OCI-LY7 (cell line): Measurements from ENCODE around the gene FGD3. TPM values are rescaled to one million over a fixed set of nuclear protein-coding genes. Genes with fewer than 3 reads are reported as not detected.

ENCODE experiments used
- BruUV-seq: library from RNA; stranded (reverse); fragments of 400-500 nt; replicated peaks from 2 replicates; lab custom pipeline; 2021; lab: Mats Ljungman, UMichigan
- CTCF ChIA-PET: fragments of 300-600 bp; sonication (Branson Sonifier 250); formaldehyde crosslinking; loops from one replicate; lab custom pipeline; 2022; ENCODE audit warnings: antibody characterized with exemption; ENCODE audit not compliant: unreplicated experiment; lab: Charles Lee
- POLR2A ChIA-PET: fragments of 300-600 bp; sonication (Branson Sonifier 250); formaldehyde crosslinking; loops from one replicate; lab custom pipeline; 2022; ENCODE audit warnings: antibody characterized with exemption; lab: Charles Lee
- DNase-seq: peaks from one replicate; pipeline ENCODE4 v3.0.0-alpha.2; 2015; ENCODE audit warnings: low spot score
- H2AFZ ChIP-seq: fragments of 200-600 bp; sonication (generic), shearing (Covaris generic); 2 replicates; pipeline ENCODE4 v1.6.1; 2014; ENCODE audit warnings: mild to moderate bottlenecking, antibody characterized with exemption, low read length, moderate library complexity
- H3K27ac ChIP-seq: fragments of 200-600 bp; sonication (generic); 2 replicates; pipeline ENCODE4 v1.5.1; 2014; ENCODE audit warnings: mixed run types, low read depth, mild to moderate bottlenecking, moderate library complexity, low read length, inconsistent platforms; ENCODE audit not compliant: poor library complexity, severe bottlenecking
- H3K36me3 ChIP-seq: fragments of 200-600 bp; sonication (generic); 2 replicates; pipeline ENCODE4 v1.6.1; 2014; ENCODE audit warnings: mild to moderate bottlenecking, antibody characterized with exemption, low read length, moderate library complexity, mixed read lengths; ENCODE audit not compliant: insufficient read depth
- H3K4me1 ChIP-seq: fragments of 200-600 bp; sonication (generic); 2 replicates; pipeline ENCODE4 v1.5.1; 2014; ENCODE audit warnings: mild to moderate bottlenecking, low read length; ENCODE audit not compliant: insufficient read depth, poor library complexity, severe bottlenecking
- H3K4me2 ChIP-seq: fragments of 200-600 bp; sonication (generic); 2 replicates; pipeline ENCODE4 v1.6.1; 2014; ENCODE audit warnings: mild to moderate bottlenecking, low read length
- H3K4me3 ChIP-seq: fragments of 200-600 bp; sonication (generic); 2 replicates; pipeline ENCODE4 v1.5.1; 2014; ENCODE audit warnings: mild to moderate bottlenecking, low read depth, low read length; ENCODE audit not compliant: poor library complexity, severe bottlenecking
- H3K79me2 ChIP-seq: fragments of 200-600 bp; sonication (generic); 2 replicates; pipeline ENCODE4 v1.6.1; 2016; ENCODE audit warnings: low read depth, mild to moderate bottlenecking, low read length, moderate library complexity, mixed read lengths; ENCODE audit not compliant: insufficient read depth
- H3K9me2 ChIP-seq: fragments of 200-600 bp; sonication (generic); 2 replicates; pipeline ENCODE4 v1.6.1; 2016; ENCODE audit warnings: mild to moderate bottlenecking, low read length, mixed read lengths; ENCODE audit not compliant: insufficient read depth
- H3K9me3 ChIP-seq: fragments of 200-600 bp; sonication (generic); 2 replicates; pipeline ENCODE4 v1.6.1; 2014; ENCODE audit warnings: mild to moderate bottlenecking, mixed run types, low read length, mixed read lengths
- H4K20me1 ChIP-seq: fragments of 200-600 bp; sonication (generic); 2 replicates; pipeline ENCODE4 v1.6.1; 2014; ENCODE audit warnings: mild to moderate bottlenecking, antibody characterized with exemption, low read length, moderate library complexity, mixed read lengths; ENCODE audit not compliant: insufficient read depth
- CTCF ChIP-seq: fragments of 200-600 bp; sonication (generic); conservative IDR thresholded peaks from 2 replicates; pipeline ENCODE4 v1.5.1; 2014; ENCODE audit warnings: mild to moderate bottlenecking, antibody characterized with exemption, low read length, moderate library complexity, mixed read lengths
- EZH2phosphoT487 ChIP-seq: fragments of 200-600 bp; sonication (generic); IDR thresholded peaks from 2 replicates; pipeline ENCODE4 v1.6.1; 2018; ENCODE audit warnings: low read depth, borderline replicate concordance, mild to moderate bottlenecking, mixed run types, antibody characterized with exemption, low read length, moderate library complexity, mixed read lengths
- intact Hi-C: fragments of 100-400 bp; cut with micrococcal nuclease; formaldehyde crosslinking; loops from one replicate; pipeline ENCODE4 v1.10.0; 2022; ENCODE audit not compliant: unreplicated experiment
- total RNA-seq, 2 experiments: library from RNA; depleted of rRNA in 1 of 2; stranded (reverse); fragments of >200 nt in 1 of 2; shearing (Covaris generic) in 1 of 2; gene quantifications; 2 replicates each; pipeline ENCODE4 v1.2.3, GENCODE V29; 2014 to 2022

Gene FGD3
- total RNA-seq, 2 experiments from 2014 or later = 22.1 to 22.9 TPM

DNA sequence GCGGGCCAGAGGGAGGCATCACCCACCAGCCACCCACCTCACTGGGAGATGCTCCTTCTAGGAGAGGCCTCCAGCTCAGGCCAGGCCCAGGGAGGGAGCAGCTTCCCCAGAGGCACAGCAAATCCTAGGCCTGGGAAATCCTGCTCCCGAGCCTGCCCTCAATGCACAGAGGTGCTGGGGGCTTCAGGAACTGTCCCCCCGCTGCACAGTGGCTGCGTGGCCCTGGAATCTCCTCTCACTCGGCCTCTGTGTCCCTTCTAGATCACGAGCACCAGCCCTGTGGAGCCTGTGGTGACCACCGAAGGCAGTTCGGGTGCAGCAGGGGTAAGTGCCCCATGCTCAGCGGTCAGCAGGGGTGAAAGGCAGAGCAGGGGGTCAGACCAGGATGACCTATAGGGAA is 74.7 kb downstream of the FGD3 start:
- ChIA-PET POLR2A (no interaction called here), CTCF (no interaction called here)
- BruUV-seq = no TSS peak
- Histone ChIP-seq H3K79me2 (no peaks in the 10 kb centered on the region), H3K9me3 (no peaks in the 10 kb centered on the region), H3K4me2 (no peak overlapping the region), H2AFZ (no peak overlapping the region), H3K27ac (no peak overlapping the region), H4K20me1 (no peaks in the 10 kb centered on the region), H3K4me3 (no peak overlapping the region), H3K4me1 (peaks cover 2% of the 10 kb centered on the region), H3K36me3 (0 out of 2 replicates have a peak, but pooled peaks cover 2% of the 10 kb centered on the region), H3K9me2 (no peaks in the 10 kb centered on the region)
- intact Hi-C loops = no loop called here
- TF ChIP-seq EZH2phosphoT487 = no peak
- TF ChIP-seq CTCF = no peak
- DNase-seq = no peak

- intact Hi-C loops = no loop called here
- POLR2A ChIA-PET = no interaction called here
- TF ChIP-seq EZH2phosphoT487 (no peak), CTCF (no peak)
- CTCF ChIA-PET = no interaction called here
- no TSS peak for BruUV-seq
- no peaks in the 10 kb centered on the region for H3K79me2 ChIP-seq
- DNase-seq = no peak
- no peak overlapping the region for H3K4me2 ChIP-seq
- H3K9me3 ChIP-seq = no peaks in the 10 kb centered on the region
- H3K9me2 ChIP-seq = no peaks in the 10 kb centered on the region
- H3K4me3 ChIP-seq = no peak overlapping the region
- no peak overlapping the region for H3K27ac ChIP-seq
- H4K20me1 ChIP-seq = no peaks in the 10 kb centered on the region
- no peak overlapping the region for H2AFZ ChIP-seq
- H3K36me3 ChIP-seq = 0 out of 2 replicates have a peak, but pooled peaks cover 2% of the 10 kb centered on the region
- peaks cover 11% of the 10 kb centered on the region for H3K4me1 ChIP-seq
Observed at GRCh38 chr9:93022721-93023520, 75.6 kb downstream of the FGD3 start.

DNA sequence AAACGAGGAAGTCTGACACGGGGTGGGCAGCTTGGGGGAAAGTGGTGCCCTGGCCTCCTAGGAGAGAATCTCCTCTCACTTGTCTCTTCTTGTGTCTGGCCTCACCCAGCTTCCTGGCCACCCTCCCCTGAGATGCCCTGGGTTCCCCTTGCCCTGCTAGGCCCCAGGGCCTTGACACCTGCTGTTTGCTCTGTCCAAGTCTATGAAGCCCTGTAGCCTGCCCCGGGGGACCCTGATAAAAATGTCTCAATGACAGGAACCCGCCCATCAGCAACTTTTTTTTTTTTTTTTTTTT is 76.1 kb downstream of the FGD3 start:
- peaks cover 16% of the 10 kb centered on the region for H3K4me1 ChIP-seq
- no peaks in the 10 kb centered on the region for H3K79me2 ChIP-seq
- H3K27ac ChIP-seq = no peak overlapping the region
- BruUV-seq = no TSS peak
- intact Hi-C loops = no loop called here
- no peaks in the 10 kb centered on the region for H3K9me2 ChIP-seq
- no peak overlapping the region for H3K4me3 ChIP-seq
- H4K20me1 ChIP-seq = no peaks in the 10 kb centered on the region
- no peaks in the 10 kb centered on the region for H3K9me3 ChIP-seq
- DNase-seq = no peak
- H3K36me3 ChIP-seq = 0 out of 2 replicates have a peak, but pooled peaks cover 2% of the 10 kb centered on the region
- no peak overlapping the region for H2AFZ ChIP-seq
- no peak overlapping the region for H3K4me2 ChIP-seq
- TF ChIP-seq CTCF = no peak
- no peak for TF ChIP-seq EZH2phosphoT487
- ChIA-PET CTCF (no interaction called here), POLR2A (no interaction called here)
